HG02884 (cell line): ENCODE data around the gene OR2AG2.
A peak's percentile ranks its signal among the peaks of the same experiment; 100 is the strongest.
"Not testable (repeated sequence)": the region's sequence is repeated elsewhere in the genome, so short reads cannot be mapped to it uniquely, and the experiment has no call there.

Experiments
- ATAC-seq: cut with Tn5 transposase; IDR thresholded peaks from one replicate; pipeline ENCODE4 v1.9.1; 2021; ENCODE audit warnings: mild to moderate bottlenecking, moderate library complexity; ENCODE audit not compliant: unreplicated experiment

Gene OR2AG2

GRCh38 chr11:6771926-6772893 lies at the start of gene OR2AG2:
Gene OR2AG2 (minus strand): TSS chr11:6771976. CDS start chr11:6768957, 3,019 bp downstream.
- peak; percentile 95 for ATAC-seq

- ATAC-seq = no peak
Observed at GRCh38 chr11:6818967-6819366, 47.2 kb upstream of the OR2AG2 start.

GRCh38 chr11:6817694-6818093 lies 45.9 kb upstream of the OR2AG2 start:
- no peak for ATAC-seq

GRCh38 chr11:6813656-6814055 lies 41.9 kb upstream of the OR2AG2 start:
- ATAC-seq = no peak

GRCh38 chr11:6812390-6813005 lies 40.7 kb upstream of the OR2AG2 start:
- ATAC-seq = peak; percentile 87

GRCh38 chr11:6801075-6801474 lies 29.3 kb upstream of the OR2AG2 start:
- not testable (repeated sequence) for ATAC-seq

GRCh38 chr11:6799402-6799801 lies 27.6 kb upstream of the OR2AG2 start, which contains the start of gene OR6A2:
Gene OR6A2 (minus strand): TSS chr11:6799689. CDS start chr11:6795708, 3,981 bp downstream.
- no peak for ATAC-seq

- ATAC-seq = no peak
Observed at GRCh38 chr11:6794639-6795038, 22.9 kb upstream of the OR2AG2 start.

- ATAC-seq = no peak
Observed at GRCh38 chr11:6790546-6790945, 18.8 kb upstream of the OR2AG2 start.

- no peak for ATAC-seq
Observed at GRCh38 chr11:6782720-6783119, 10.9 kb upstream of the OR2AG2 start, which contains the start of gene OR2AG1. Gene OR2AG1 (plus strand): TSS chr11:6783020. CDS start chr11:6785038, 2,018 bp downstream.

GRCh38 chr11:6780829-6781228 lies 9.1 kb upstream of the OR2AG2 start:
- no peak for ATAC-seq

- no peak for ATAC-seq
Observed at GRCh38 chr11:6778518-6778917, 6.7 kb upstream of the OR2AG2 start.

GRCh38 chr11:6757373-6757967 lies 14.3 kb downstream of the OR2AG2 start:
- peak; percentile 62 for ATAC-seq

GRCh38 chr11:6755953-6756347 lies 15.8 kb downstream of the OR2AG2 start:
- no peak for ATAC-seq

- no peak for ATAC-seq
Observed at GRCh38 chr11:6755303-6755952, 16.3 kb downstream of the OR2AG2 start.

GRCh38 chr11:6747097-6747668 lies 24.6 kb downstream of the OR2AG2 start:
- no peak for ATAC-seq

- peak; percentile 28 for ATAC-seq
Observed at GRCh38 chr11:6746626-6747025, 25.1 kb downstream of the OR2AG2 start.

- ATAC-seq = peak; percentile 74
Observed at GRCh38 chr11:6746086-6746618, 25.6 kb downstream of the OR2AG2 start.

- ATAC-seq = peak; percentile 47
Observed at GRCh38 chr11:6745465-6746015, 26.2 kb downstream of the OR2AG2 start.

GRCh38 chr11:6745018-6745417 lies 26.8 kb downstream of the OR2AG2 start:
- no peak for ATAC-seq
